Breast epithelium (tissue), 3 donors: Measurements from ENCODE around the gene PDE6B.

Experiments
- CTCF ChIP-seq, 3 donors: fragments of 450-650 bp; IDR thresholded peaks; one replicate each; pipeline ENCODE4 v1.5.1; 2016 to 2017; ENCODE audit warnings: antibody characterized with exemption in 3 of 3, mild to moderate bottlenecking in 3 of 3, moderate library complexity in 3 of 3
- POLR2AphosphoS5 ChIP-seq, 3 donors: sonication (generic); formaldehyde crosslinking; IDR thresholded peaks; one replicate each; pipeline ENCODE4 v1.6.1; 2017; ENCODE audit warnings: antibody characterized with exemption in 3 of 3

DNA sequence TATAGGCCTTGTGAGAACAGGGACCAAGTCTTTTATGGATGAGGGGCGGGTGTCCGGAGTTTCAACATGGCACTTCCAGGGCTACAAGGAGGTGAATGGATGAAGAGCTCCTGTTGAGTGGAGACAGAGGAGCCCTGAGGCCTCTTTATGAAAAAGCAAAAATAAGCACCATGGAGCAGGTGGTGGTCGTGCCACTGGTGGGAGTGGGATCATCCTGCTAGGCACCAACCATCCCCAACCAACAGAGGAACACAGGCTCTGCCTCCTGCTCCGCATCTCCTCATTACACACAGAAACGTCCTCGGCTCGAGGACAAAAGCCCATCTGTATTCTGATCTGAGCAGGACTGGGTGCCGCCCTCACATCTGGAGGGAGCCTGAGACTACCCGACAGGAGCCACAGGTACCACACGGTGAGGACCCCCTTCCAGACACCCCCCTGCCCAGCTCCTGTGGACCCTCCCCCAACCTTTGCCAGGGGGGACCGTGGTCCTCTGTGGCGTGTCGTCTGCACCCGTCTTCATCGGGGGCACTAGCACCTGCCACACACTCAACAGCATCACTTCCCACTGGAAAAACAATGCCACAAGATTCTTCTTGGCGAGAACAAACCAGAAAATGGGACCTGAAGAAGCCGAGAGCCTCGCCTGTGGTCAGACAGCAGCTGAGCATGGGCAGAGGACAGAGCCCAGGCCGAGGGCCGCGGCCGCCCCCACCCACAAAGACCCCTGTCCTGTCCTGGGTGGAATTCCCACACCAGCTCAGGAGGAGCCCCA, 3.9 kb upstream of the PDE6B start:
- TF ChIP-seq CTCF (IDR thresholded peaks at IDR 0.05) (no peak), POLR2AphosphoS5 (IDR thresholded peaks at IDR 0.05) (no peak)
